HG03135 (cell line): Measurements from ENCODE around the gene ANLN.

Experiments used
- ATAC-seq: cut with Tn5 transposase; IDR thresholded peaks from one replicate; pipeline ENCODE4 v1.9.1; 2021; ENCODE audit warnings: mild to moderate bottlenecking, moderate library complexity; ENCODE audit not compliant: unreplicated experiment

Gene ANLN

GRCh38 chr7:36408589-36408988 lies 18.9 kb downstream of the ANLN start:
- ATAC-seq = no peak

- ATAC-seq = no peak
These were observed 19.5 kb downstream of the ANLN start for GRCh38 chr7:36409180-36409579.

GRCh38 chr7:36415144-36415543 lies 25.5 kb downstream of the ANLN start:
- ATAC-seq = no peak

- no peak for ATAC-seq
These were observed 26.6 kb downstream of the ANLN start for GRCh38 chr7:36416251-36416650.

GRCh38 chr7:36420307-36420706 lies 30.6 kb downstream of the ANLN start:
- ATAC-seq = no peak

- no peak for ATAC-seq
These were observed 32.4 kb downstream of the ANLN start for GRCh38 chr7:36422072-36422471.

- no peak for ATAC-seq
These were observed 34.0 kb downstream of the ANLN start for GRCh38 chr7:36423633-36424032.

- no peak for ATAC-seq
These were observed 40.5 kb downstream of the ANLN start for GRCh38 chr7:36430186-36430585.

GRCh38 chr7:36430881-36431280 lies 41.2 kb downstream of the ANLN start:
- ATAC-seq = no peak

GRCh38 chr7:36438211-36438610 lies 48.5 kb downstream of the ANLN start:
- ATAC-seq = no peak

- ATAC-seq = no peak
These were observed 50.0 kb downstream of the ANLN start for GRCh38 chr7:36439624-36440023.

- no peak for ATAC-seq
These were observed 51.2 kb downstream of the ANLN start for GRCh38 chr7:36440880-36441279.

- no peak for ATAC-seq
These were observed 51.8 kb downstream of the ANLN start for GRCh38 chr7:36441344-36442022.

GRCh38 chr7:36448781-36449379 lies 59.2 kb downstream of the ANLN start:
- ATAC-seq = no peak

GRCh38 chr7:36449685-36450084 lies 60.0 kb downstream of the ANLN start:
- no peak for ATAC-seq

- no peak for ATAC-seq
These were observed 64.1 kb downstream of the ANLN start for GRCh38 chr7:36453769-36454168.

GRCh38 chr7:36455646-36456045 lies 66.0 kb downstream of the ANLN start:
- ATAC-seq = no peak

GRCh38 chr7:36456138-36456537 lies 66.5 kb downstream of the ANLN start:
- no peak for ATAC-seq

GRCh38 chr7:36456548-36456947 lies 66.9 kb downstream of the ANLN start:
- ATAC-seq = no peak

GRCh38 chr7:36459236-36459960 lies 69.7 kb downstream of the ANLN start:
- ATAC-seq = no peak

GRCh38 chr7:36460811-36461429 lies 71.3 kb downstream of the ANLN start:
- no peak for ATAC-seq
